ENCODE results near the gene TRO.

The TRO gene

GRCh38 chrX:54961750-54962149 lies 41.1 kb downstream of the TRO start:
- no peak for DNase-seq

DNA sequence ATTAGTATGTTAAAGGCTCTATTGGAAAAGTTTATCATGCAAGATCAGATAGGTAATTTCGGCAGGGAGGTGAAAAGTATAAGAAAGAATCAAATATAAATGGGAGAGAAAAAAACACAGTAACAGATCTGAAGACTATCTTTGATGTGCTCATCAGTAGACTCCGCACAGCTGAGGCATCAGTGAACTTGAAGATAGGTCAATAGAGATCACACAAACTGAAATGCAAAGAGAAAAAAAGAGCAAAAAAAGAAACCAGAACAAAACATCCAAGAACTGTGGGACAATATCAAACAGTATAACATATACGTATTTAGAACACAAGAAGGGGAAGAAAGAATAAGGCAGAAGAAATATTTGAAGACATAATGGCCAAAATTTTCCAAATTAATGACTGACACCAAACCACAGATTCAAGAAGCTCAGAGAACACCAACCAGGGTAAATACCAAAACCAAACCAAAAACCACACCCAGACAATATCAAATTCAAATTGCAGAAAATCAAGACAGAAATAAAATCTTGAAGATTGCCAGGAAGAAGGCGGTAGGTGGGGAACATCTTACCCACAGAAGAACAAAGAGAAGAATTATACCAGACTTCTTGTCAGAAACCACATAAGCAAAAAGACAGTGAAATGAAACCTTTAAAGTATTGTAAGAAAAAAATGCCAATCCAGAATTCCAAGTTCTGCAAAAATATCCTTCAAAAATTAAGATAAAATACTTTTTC lies 44.3 kb downstream of the TRO start:
- no peak for DNase-seq

DNA sequence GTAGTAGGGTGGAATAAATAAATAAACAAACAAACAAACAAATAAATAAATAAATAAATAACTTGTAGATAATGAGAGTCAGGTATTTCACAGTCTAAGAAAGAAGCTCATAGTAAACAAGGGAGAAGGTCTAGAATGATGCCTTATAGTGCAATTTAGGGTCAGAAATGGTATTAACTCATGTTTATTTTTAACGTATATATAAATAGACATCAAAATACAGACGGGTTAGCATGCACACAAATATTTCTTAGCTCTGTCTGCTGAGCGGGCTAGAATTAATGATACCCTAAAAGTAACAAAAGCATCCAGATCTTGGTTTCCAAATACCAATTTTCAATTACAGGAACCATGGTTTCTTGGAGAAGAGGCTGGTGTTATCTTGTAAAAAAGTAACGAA lies 56.8 kb downstream of the TRO start:
- DNase-seq: no peak

DNA sequence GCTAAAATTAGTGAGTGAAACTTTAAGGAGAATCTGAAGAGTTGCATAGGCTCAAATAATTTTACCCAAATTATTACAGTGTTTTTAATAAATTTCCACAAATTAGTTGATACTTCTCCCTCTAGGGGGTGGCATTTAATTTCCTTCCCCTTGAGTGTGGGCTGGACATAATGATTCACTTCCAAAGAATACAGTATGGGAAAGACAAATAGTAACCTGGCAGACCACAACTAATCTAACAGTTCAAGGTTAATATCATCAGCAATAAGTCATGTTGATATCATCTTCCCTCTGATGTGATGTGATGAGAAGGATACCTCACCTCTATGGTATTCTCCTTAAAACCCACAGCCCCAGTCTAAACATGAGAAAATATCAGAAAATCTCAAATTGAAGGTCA lies 57.8 kb downstream of the TRO start:
- DNase-seq: no peak

- DNase-seq: no peak
Observed at GRCh38 chrX:54979432-54979831, 58.8 kb downstream of the TRO start.

GRCh38 chrX:54980334-54980733 lies 59.7 kb downstream of the TRO start:
- no peak for DNase-seq

Measured in activated naive CD4-positive, alpha-beta T cell treated with Interleukin-2 at 50 U/mL for 16 hours (primary cell).